Omental fat pad (tissue), 4 donors: ENCODE measurements around the gene HOXD13. TPM values are rescaled to one million over a fixed set of nuclear protein-coding genes. Genes with fewer than 3 reads are reported as not detected.

Source experiments
- ATAC-seq: fragments of 150-250 bp; one replicate; pipeline ENCODE4 v1.9.1; 2016; ENCODE audit warnings: mild to moderate bottlenecking, moderate library complexity; ENCODE audit not compliant: low FRiP score
- DNase-seq: peaks from one replicate; pipeline ENCODE4 v3.0.0-alpha.2; 2019; ENCODE audit warnings: low spot score
- CTCF ChIP-seq, 3 donors: fragments of 450-650 bp; IDR thresholded peaks; one replicate each; pipeline ENCODE4 v1.5.1; 2016 to 2017; ENCODE audit warnings: antibody characterized with exemption in 3 of 3, mild to moderate bottlenecking in 3 of 3, moderate library complexity in 2 of 3
- total RNA-seq, 4 donors: library from RNA; depleted of rRNA; stranded (reverse); fragments of >200 nt; gene quantifications; one replicate each; pipeline ENCODE4 v1.1.0, GENCODE V29; 2016

Gene HOXD13
- total RNA-seq, 4 donors from 2014 or later: not detected

GRCh38 chr2:176096243-176096985, 3.9 kb downstream of the HOXD13 start:
- DNase-seq: no peak
- no peak for ATAC-seq
- no peak for TF ChIP-seq CTCF (IDR thresholded peaks at IDR 0.05)

- DNase-seq (no peak), ATAC-seq (peak; percentile 82)
- no peak for TF ChIP-seq CTCF (IDR thresholded peaks at IDR 0.05)
These were observed 4.7 kb downstream of the HOXD13 start for GRCh38 chr2:176096986-176097819.

GRCh38 chr2:176097820-176098365, 5.4 kb downstream of the HOXD13 start:
- no peak for DNase-seq
- no peak for TF ChIP-seq CTCF (IDR thresholded peaks at IDR 0.05)
- no peak for ATAC-seq

GRCh38 chr2:176098366-176099158, 6.0 kb downstream of the HOXD13 start:
- no peak for TF ChIP-seq CTCF (IDR thresholded peaks at IDR 0.05)
- ATAC-seq (no peak), DNase-seq (no peak)

- TF ChIP-seq CTCF (IDR thresholded peaks at IDR 0.05): no peak
- DNase-seq: no peak
- ATAC-seq: no peak
These were observed 6.7 kb downstream of the HOXD13 start for GRCh38 chr2:176099159-176099727.

- ATAC-seq (no peak), DNase-seq (no peak)
- TF ChIP-seq CTCF (IDR thresholded peaks at IDR 0.05): no peak
These were observed 7.4 kb downstream of the HOXD13 start, which contains the start of gene HOXD12 for GRCh38 chr2:176099728-176100546. Gene HOXD12, plus strand, starts transcription at chr2:176099795. Its CDS starts 7 bp downstream, at chr2:176099802.
